GM12872 (cell line): Measurements from ENCODE around the gene NELL1.

Experiments used
- TF ChIP-seq, protein P1 (sequence below): IDR thresholded peaks from 3 replicates; pipeline ENCODE4 v1.5.1; 2011; ENCODE audit warnings: low read depth, mild to moderate bottlenecking, low read length, moderate library complexity; ENCODE audit not compliant: insufficient read depth

Gene NELL1

DNA sequence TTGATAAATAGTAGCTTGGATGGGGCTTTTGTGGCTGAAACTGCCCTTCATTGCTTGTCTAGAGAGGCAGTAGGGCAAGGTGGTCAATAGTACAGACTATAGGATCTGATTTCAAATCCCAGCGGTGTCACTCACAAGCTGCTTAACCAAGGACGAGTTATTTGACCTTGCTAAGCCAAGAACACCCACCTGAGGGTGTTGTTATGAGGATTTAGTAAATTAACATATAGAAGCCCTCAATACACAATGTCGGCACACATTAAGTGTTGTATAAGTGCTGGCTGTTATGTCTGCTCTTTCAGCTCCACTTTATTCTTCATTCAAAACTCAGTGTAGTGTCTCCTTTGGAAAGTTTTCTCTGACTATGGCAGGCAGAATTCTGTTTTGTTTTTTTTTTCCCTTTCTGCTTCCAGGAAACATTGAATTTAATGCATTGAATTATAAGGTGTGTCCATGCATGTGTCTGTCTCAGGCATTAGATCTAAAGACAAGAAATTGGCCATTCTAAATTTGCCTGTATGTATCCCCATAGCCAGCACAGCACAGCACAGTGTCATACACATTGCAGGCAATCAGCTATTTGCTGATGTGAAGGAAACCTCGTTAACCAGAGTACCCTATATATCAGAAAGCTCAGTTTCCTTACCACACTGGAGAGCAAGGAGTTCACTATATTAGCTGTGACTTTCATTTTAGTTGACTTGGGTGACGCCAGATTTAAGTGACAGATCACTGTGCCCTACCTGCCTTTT, 212.1 kb downstream of the NELL1 start:
- TF ChIP-seq, protein P1, sequence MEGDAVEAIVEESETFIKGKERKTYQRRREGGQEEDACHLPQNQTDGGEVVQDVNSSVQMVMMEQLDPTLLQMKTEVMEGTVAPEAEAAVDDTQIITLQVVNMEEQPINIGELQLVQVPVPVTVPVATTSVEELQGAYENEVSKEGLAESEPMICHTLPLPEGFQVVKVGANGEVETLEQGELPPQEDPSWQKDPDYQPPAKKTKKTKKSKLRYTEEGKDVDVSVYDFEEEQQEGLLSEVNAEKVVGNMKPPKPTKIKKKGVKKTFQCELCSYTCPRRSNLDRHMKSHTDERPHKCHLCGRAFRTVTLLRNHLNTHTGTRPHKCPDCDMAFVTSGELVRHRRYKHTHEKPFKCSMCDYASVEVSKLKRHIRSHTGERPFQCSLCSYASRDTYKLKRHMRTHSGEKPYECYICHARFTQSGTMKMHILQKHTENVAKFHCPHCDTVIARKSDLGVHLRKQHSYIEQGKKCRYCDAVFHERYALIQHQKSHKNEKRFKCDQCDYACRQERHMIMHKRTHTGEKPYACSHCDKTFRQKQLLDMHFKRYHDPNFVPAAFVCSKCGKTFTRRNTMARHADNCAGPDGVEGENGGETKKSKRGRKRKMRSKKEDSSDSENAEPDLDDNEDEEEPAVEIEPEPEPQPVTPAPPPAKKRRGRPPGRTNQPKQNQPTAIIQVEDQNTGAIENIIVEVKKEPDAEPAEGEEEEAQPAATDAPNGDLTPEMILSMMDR, result no peak

DNA sequence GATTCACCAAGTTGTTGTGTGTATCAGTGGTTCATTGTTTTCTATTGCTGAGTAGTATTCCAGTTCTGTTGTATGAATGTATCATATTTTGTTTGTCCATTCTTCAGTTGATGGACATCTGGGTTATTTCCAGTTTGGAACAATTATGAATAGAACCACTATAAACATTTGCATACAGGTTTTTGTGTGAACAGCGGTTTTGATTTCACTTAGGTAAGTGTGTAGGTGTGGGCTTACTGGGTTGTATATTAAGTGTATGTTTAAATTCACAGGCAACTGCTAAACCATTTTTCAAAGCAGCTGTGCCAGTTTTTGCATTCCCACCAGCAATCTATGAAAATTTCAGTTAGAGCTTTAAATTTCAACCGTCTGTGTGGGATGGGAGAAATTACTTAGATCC, 217.8 kb downstream of the NELL1 start:
- TF ChIP-seq, protein P1, result no peak

DNA sequence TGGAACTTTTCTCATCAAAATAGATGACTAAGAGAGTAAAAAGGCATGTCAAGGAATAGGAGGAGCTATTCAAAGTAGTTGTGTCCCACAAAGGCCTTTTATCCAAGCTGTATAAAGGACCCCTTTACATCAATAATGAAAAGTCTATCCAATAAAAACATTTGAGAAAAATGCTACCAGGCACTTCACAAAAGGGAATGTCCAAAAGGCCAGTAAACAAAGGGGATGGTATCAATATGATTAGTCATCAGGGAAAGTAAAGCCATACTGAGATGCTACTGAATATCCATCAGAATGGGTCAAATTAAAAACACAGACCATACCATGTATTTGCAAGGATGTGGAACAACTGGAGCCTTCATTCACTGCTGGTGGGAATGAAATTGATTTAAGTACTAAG, 224.9 kb downstream of the NELL1 start:
- TF ChIP-seq, protein P1, result no peak

DNA sequence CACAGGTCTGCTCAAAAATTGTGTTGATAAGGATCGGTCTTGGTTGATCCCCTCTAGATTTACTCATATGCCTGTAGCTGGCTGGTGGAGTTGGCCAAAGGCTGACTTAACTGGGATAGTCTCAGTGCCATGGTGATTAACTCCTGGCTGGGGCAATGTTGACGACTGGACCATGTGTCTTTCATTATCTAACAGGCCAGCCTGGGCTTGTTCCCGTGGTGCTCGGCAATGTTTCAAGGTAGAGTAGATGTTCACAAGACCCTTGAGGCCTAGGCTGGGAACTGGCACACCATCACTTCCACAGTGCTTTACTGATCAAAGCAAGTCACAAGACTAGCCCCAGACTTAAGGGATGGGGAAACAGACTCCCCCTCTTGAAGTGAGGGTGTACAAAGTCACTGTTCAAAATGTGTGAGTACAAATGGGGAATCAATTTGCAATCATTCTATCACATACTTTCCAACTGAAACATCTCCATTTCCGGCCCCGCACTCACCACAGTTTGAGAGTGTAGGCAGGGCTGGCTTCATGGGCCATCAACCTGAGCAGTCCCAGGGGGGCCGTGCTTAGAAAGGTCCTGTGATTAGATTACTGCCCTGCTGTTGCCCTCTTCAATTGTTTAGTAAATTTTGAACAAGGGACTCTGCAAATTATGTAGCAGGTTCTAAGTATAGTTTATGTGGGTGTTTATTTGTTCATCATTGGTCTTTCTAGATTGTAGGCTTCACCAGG, 240.8 kb downstream of the NELL1 start:
- TF ChIP-seq, protein P1, result no peak

DNA sequence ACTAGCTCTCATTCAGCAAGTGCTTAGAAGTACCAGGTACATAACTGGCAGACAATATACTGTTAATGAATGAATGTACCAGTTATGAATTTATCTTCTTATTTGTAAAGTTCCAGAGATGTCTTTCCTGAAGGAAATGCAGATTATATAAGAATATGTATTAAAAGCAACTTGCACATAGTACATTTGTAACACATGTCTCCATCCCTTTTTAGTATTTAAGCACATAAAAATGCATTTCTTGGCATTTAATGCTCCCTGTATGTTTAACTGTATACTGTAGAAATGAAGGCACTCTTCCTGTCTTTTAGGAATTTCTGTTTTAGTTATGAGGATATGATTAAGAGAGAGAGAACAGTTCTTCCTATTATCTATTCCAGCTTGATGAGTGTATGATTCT, 241.3 kb downstream of the NELL1 start:
- TF ChIP-seq, protein P1, result no peak

DNA sequence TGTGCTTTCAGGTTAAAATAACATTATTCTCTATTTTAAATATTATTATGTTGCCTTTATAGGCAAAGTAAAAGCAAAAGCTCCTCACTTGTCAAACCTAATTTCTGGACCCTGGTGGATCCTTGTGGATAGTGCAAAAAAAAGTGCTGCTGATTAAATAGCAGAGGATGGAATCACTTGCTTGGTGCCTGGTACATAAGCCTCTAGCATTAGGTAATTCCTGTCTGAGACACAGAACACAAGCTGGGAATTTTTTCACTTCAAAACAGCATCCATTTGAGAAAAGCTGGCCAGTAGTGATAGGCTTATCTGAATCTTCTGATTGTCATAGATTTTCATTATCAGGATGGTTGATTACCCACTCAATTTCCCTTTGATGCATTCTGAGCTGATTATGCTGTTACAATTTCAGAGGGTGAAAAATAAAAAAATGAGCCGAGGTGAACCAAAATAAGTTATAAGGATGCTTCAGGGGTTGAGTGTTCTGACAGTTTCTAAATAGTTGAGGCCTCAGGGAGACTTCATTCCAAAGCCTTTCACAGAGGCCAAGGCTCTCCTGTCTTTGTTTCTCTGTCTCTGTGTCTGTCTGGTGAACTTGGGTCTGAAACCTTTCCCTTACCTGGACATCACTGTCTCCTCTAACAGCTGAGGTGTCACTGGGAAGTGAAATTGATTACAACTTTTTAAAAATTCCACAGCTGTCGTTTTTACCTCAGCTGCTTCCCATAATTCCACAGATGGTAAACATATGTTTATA, 242.9 kb downstream of the NELL1 start:
- TF ChIP-seq, protein P1, result no peak

DNA sequence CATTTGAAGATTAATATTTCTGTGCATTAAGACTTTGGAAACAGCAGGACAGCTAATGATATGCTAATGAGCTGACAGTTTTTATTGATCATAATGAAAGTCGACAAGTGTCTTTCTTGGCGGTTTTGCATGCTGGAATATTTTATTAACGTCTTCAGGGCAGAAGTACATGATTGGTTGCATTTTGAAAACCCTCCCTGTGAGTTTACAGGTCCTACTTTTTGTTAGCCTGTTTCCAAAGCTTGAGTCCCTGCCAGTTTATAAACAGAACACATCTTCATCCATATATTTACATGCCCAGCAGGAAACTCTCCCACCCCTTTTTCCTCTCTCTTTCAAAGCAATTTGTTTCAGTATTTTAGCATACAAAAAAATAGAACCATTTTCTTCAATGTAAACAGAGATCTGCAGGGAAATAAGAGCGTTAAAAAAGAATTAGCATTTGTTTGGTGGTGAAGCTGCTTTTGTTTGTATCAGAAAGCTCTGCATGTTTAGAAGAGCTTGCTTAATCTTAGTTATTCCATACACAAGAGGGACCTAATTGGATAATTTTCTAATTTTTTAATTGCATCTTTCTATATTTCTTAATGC, 243.6 kb downstream of the NELL1 start:
- TF ChIP-seq, protein P1, result no peak
